HEK293 (cell line): ENCODE measurements around the gene PCDH18.

ENCODE experiments used
- ATF2 ChIP-seq: fragments of 450-650 bp; formaldehyde crosslinking; IDR thresholded peaks from 2 replicates; pipeline ENCODE4 v1.5.1; 2016; ENCODE audit warnings: missing biosample characterization, missing genetic modification characterization, low read depth
- CTCF ChIP-seq: fragments of 450-650 bp; formaldehyde crosslinking; IDR thresholded peaks from 2 replicates; pipeline ENCODE4 v1.5.1; 2016; ENCODE audit warnings: missing biosample characterization, missing genetic modification characterization
- GLI4 ChIP-seq: fragments of 450-650 bp; formaldehyde crosslinking; IDR thresholded peaks from 2 replicates; pipeline ENCODE4 v1.5.1; 2016; ENCODE audit warnings: missing biosample characterization, missing genetic modification characterization
- KLF1 ChIP-seq: fragments of 450-650 bp; formaldehyde crosslinking; IDR thresholded peaks from 2 replicates; pipeline ENCODE4 v1.5.1; 2016; ENCODE audit warnings: missing biosample characterization, missing genetic modification characterization
- PRDM2 ChIP-seq: fragments of 450-650 bp; formaldehyde crosslinking; IDR thresholded peaks from 2 replicates; pipeline ENCODE4 v1.5.1; 2016; ENCODE audit warnings: missing biosample characterization, missing genetic modification characterization, borderline replicate concordance
- YY1 ChIP-seq: fragments of 450-650 bp; formaldehyde crosslinking; IDR thresholded peaks from 2 replicates; pipeline ENCODE4 v1.5.1; 2018; ENCODE audit warnings: missing biosample characterization, missing genetic modification characterization
- ZNF121 ChIP-seq: fragments of 450-650 bp; formaldehyde crosslinking; IDR thresholded peaks from 2 replicates; pipeline ENCODE4 v1.5.1; 2016; ENCODE audit warnings: missing biosample characterization, missing genetic modification characterization
- ZNF660 ChIP-seq: fragments of 450-650 bp; IDR thresholded peaks from 2 replicates; pipeline ENCODE4 v1.5.1; 2018; ENCODE audit warnings: missing biosample characterization, mild to moderate bottlenecking, missing genetic modification characterization

DNA sequence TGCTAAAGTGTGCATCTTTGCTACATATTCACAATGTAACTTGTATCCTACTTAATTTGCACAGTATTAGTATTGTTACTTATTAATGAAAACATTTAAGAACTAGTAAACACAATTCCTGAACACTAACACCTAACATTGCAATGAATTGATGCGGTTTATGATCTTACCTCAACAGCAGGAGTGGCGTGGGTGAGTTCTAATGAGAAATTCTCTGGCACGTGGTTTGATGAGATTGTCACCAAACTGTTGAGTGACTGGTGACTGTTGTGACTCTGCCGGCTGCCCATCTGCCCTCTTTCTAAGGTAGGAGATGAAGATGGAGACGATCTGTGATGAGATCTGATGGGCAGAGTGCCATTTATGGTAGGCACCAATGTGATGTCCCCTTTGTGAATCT, 2.9 kb downstream of the PCDH18 start:
- TF ChIP-seq YY1 (tag by site-specific recombination) (no peak), CTCF (tag by site-specific recombination) (no peak), KLF1 (tag by site-specific recombination) (no peak), ZNF660 (tag by site-specific recombination) (no peak), GLI4 (tag by site-specific recombination) (no peak), ZNF121 (tag by site-specific recombination) (no peak), ATF2 (no peak), PRDM2 (tag by site-specific recombination) (no peak)
